GM18520 (cell line): ENCODE measurements around the gene SLC4A1AP.
"Not testable (repeated sequence)": the region's sequence is repeated elsewhere in the genome, so short reads cannot be mapped to it uniquely, and the experiment has no call there.

Experiments
- ATAC-seq: cut with Tn5 transposase; IDR thresholded peaks from one replicate; pipeline ENCODE4 v1.9.1; 2021; ENCODE audit not compliant: unreplicated experiment

SLC4A1AP gene

GRCh38 chr2:27652341-27652740 lies 11.3 kb upstream of the SLC4A1AP start:
- ATAC-seq: no peak

GRCh38 chr2:27652790-27653189 lies 10.9 kb upstream of the SLC4A1AP start:
- ATAC-seq: no peak

DNA sequence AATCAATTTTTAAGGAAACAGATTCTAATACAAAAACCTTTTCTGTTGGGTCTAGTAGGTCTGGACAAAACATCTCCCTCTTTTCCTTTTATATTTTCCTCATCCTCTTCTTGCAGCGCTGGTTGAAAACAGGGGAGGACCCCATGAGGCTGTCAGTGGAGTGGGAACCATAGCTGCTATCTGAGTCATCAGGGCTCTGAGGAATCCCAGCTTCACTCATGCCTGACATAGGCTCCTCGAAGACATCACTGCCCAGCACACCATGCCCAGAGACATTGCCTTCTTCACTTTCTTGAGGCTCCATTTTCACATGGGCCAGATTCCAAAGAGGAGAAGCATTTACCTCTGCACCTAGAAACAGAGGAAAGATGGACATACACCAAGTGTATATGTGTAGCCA lies 10.3 kb upstream of the SLC4A1AP start:
- ATAC-seq: no peak

DNA sequence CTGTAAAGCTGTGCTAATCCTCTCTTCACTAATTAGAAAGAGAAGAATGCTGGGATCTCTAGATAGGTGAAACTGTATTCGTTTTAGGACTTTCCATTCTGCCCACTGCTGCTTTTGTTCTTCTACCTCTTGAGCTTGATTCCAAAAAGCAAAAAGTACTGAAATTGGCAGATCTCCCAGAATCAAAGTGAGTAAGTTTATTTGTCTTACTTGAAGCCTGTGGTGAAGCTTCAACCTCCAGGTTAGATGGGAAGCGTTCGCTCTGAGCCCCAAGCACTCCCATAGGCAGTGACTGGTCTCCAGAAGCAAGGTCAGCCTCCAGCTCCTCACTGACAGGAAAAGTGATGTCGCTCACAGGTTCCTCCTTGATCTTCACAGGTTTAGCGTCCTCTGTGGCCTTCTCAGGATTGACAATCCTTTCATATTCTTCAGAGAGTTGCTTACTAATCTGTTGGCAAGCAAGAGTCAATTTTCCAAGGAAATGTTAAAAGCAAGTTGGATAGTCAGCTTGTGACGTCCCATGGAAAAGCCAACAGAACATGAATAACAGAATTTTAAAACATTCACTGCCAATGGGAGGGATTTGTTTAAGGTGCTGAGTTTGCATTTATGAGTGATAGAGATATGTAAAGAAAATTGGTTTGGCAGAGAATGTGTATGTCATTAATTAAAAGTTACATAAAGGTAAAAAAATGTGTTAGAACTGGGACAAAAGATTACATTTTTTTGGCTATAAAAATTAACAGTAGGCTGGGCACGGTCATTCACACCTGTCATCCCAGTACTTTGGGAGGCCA lies 8.3 kb upstream of the SLC4A1AP start:
- ATAC-seq: no peak

DNA sequence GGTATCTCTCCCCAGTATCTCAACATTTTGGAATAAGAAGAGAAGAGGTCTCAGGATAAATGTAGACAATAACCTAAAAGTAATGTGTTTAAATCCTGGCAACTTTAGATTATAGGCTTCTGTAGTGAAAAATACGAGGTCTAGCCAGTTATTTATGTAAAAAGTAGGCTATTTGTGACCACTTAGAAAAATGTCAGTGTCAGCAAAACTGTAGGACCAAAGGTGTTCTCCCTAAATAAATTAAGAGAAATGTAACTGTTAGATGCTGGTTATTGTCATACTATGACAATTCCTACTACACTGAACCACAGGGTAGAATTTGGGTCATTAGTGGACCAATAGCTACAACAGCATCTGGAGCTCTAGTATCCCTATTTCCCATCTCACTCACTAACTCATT lies 2.3 kb upstream of the SLC4A1AP start:
- no peak for ATAC-seq

DNA sequence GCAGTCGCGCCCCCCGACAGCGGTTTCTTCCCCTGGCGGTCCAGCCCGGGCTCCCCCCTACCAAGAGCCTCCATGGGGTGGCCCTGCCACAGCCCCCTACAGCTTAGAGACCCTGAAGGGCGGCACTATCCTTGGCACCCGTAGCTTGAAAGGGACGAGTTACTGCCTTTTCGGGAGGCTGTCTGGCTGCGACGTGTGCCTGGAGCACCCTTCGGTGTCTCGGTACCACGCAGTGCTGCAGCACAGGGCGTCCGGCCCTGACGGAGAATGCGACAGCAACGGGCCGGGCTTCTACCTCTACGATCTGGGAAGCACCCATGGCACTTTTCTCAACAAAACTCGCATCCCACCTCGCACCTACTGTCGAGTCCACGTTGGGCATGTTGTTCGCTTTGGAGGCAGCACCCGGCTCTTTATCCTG lies 475 bp downstream of the SLC4A1AP start:
- no peak for ATAC-seq

- ATAC-seq: no peak
Measured at GRCh38 chr2:27664622-27665363, 1.1 kb downstream of the SLC4A1AP start.

GRCh38 chr2:27667446-27667845 lies 3.8 kb downstream of the SLC4A1AP start:
- ATAC-seq: no peak

DNA sequence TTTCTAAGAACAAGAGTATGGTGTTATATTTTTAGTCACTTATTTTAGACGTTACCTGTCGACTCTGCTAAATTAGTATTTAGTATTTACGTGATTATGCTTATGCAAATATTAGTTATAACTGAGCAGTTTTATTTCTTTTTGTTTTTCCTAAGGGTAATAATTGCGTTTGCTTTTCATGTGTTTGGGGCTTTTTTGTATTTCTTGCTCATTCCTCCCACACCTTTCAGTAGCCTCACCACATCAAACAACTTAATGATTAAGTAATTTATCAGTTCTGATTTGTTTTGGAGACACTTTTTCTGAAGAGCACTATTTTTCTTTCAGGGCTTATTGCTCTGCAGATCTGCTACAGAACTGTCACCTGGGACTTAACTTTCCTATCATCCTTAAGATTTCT lies 7.5 kb downstream of the SLC4A1AP start:
- ATAC-seq: no peak

GRCh38 chr2:27672723-27673486 lies 9.2 kb downstream of the SLC4A1AP start:
- no peak for ATAC-seq

GRCh38 chr2:27680571-27680970 lies 16.9 kb downstream of the SLC4A1AP start:
- no peak for ATAC-seq

DNA sequence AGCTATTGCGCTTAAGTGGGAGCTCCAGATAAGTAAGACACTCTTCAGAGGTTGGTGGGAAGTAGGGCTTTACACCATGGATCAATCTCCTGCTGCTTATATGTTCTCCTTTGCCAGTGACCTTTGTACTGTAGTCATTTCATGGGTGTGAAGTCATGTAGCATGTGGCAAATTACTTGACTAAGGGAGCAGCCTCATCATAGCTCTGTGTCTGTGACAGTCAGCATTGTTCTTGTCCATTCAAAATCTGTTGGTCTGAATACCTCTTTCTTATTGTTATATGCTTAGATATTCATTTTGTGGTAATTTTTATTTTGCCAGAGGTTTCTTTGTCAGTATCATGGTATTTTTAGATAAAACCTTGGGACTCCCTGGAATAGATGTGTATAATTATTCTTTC lies 18.2 kb downstream of the SLC4A1AP start:
- no peak for ATAC-seq

GRCh38 chr2:27682334-27682771 lies 18.7 kb downstream of the SLC4A1AP start:
- ATAC-seq: not testable (repeated sequence)

- ATAC-seq: peak; percentile 60
Measured at GRCh38 chr2:27683390-27684071, 19.8 kb downstream of the SLC4A1AP start.

- ATAC-seq: not testable (repeated sequence)
Measured at GRCh38 chr2:27685006-27685405, 21.3 kb downstream of the SLC4A1AP start.

DNA sequence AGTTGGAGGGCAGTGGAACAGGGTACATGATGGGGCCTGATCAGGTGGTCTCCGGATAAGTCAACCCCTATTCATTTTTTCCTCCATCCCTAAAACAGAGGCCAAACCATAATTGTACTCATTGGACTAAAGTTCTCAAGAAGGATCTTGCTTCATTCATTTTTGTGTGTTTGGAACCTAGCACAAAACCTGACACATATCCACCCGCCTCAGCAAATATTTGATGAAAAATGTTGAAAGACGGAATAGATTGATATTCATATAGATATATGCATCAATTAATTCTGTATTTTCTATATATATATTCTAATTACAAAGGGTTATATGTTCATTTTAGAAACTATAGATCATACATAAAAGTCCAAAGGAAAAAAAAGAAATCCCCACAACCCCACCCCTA lies 21.9 kb downstream of the SLC4A1AP start:
- ATAC-seq: no peak

DNA sequence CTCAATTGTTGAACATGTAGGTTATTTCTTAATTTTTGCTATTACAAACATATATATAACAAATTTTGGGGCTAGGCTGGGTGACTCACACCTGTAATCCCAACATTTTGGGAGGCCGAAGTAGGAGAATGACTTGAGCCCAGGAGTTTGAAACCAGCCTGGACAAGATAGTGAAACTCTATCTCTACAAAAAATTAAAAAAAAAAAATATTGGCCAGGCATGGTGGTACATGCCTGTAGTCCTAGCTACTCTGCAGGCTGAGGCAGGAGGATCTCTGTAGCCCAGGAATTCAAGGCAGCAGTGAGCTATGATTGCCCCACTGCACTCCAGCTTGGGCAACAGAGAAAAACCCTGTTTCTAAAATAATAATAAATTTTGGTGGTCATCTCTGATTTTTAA lies 23.5 kb downstream of the SLC4A1AP start:
- no peak for ATAC-seq

DNA sequence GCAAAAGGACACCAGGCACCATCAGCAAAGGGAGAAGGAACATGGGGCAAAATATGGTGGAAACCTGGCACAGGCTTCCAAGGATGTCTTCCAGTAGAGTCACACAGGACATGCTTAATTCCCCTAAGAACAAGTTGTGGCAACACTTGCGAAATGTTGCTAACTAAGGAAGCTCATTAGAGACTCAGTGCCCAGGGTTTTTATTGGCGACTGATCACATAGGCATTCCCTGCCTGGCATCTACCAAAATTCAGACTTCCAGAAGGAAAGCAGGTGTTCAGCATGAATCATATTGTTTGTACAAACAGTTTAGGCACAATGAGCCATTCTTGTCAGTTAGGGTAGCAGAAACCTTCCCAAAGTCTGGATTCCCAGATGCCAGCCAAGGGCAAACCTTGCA lies 25.7 kb downstream of the SLC4A1AP start:
- ATAC-seq: no peak

DNA sequence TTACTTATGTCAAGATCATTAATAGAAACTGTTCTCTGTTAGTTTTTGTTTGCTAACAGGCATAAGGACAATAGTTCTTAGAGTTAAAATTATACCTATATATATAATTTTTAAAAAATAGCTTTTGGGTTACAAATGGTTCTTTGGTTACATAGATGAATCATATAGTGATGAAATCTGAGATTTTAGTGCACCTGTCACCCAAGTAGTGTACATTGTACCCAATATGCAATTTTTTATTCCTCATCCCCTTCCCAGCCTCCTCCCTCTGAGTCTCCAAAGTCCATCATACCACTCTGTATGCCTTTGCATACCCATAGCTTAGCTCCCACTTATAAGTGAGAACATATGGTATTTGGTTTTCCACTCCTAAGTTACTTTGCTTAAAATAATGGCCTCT lies 26.4 kb downstream of the SLC4A1AP start:
- ATAC-seq: no peak

GRCh38 chr2:27697660-27698059 lies 34.0 kb downstream of the SLC4A1AP start:
- ATAC-seq: no peak

GRCh38 chr2:27701676-27702075 lies 38.0 kb downstream of the SLC4A1AP start:
- no peak for ATAC-seq
